A549 (cell line): ENCODE data around the gene TNFSF11. TPM values are rescaled to one million over a fixed set of nuclear protein-coding genes. Genes with fewer than 3 reads are reported as not detected.

Experiments
- ATAC-seq, 2 experiments: fragments of 200-7000 bp in 1 of 2; fragments of >200 bp in 1 of 2; cut with Nextera tagmentation in 1 of 2; cut with Tn5 transposase in 1 of 2; 3 replicates each; pipeline versions ENCODE4 v1.8.0 to v1.9.1; 2018 to 2020; ENCODE audit warnings: mild to moderate bottlenecking in 1 of 2, moderate library complexity in 1 of 2
- CTCF ChIA-PET: fragments of 300-600 bp; sonication (Branson Sonifier 250); formaldehyde crosslinking; extraction: SDS; loops from one replicate; lab custom pipeline; 2021; ENCODE audit warnings: antibody characterized with exemption, inconsistent platforms; lab: Yijun Ruan, JAX
- POLR2A ChIA-PET: fragments of 350-600 bp; formaldehyde crosslinking; extraction: SDS; loops from one replicate; lab custom pipeline; 2021; ENCODE audit warnings: antibody characterized with exemption, inconsistent platforms; lab: Yijun Ruan, JAX
- DNase-seq, 2 experiments: peaks; one replicate each; pipeline versions ENCODE4 v3.0.0 to v3.0.0-alpha.2; 2011 to 2016; ENCODE audit warnings: low read depth in 1 of 2, low spot score in 1 of 2
- FAIRE-seq: peaks from 2 replicates; lab custom pipeline; 2011; peaks lifted over from hg19 to GRCh38; lab: Jason Lieb, UNC
- H3K27ac ChIP-seq, 2 experiments: fragments of >200 bp; sonication (Bioruptor Twin); formaldehyde crosslinking; 3 replicates each; pipeline ENCODE4 v1.5.1; 2016 to 2017
- H3K4me1 ChIP-seq: fragments of >200 bp; sonication (Bioruptor Twin); formaldehyde crosslinking; 3 replicates; pipeline ENCODE4 v1.6.1; 2016
- H3K4me2 ChIP-seq: fragments of >200 bp; sonication (Bioruptor Twin); formaldehyde crosslinking; 3 replicates; pipeline ENCODE4 v1.6.1; 2016
- H3K4me3 ChIP-seq: fragments of >200 bp; sonication (Bioruptor Twin); formaldehyde crosslinking; 3 replicates; pipeline ENCODE4 v1.5.1; 2016
- H3K9me3 ChIP-seq: fragments of >200 bp; sonication (Bioruptor Twin); formaldehyde crosslinking; 3 replicates; pipeline ENCODE4 v1.6.1; 2016
- ATOH8 ChIP-seq: fragments of 250-450 bp; sonication (Bioruptor Pico); IDR thresholded peaks from 2 replicates; pipeline ENCODE4 v1.5.0; 2020; ENCODE audit warnings: low read depth, mild to moderate bottlenecking, moderate library complexity
- CBX8 ChIP-seq: fragments of 200-600 bp; sonication (generic); IDR thresholded peaks from 2 replicates; pipeline ENCODE4 v1.6.1; 2016
- CTCF ChIP-seq: fragments of >200 bp; sonication (Bioruptor Twin); formaldehyde crosslinking; IDR thresholded peaks from 3 replicates; pipeline ENCODE4 v1.5.1; 2016
- E2F6 ChIP-seq: IDR thresholded peaks from 2 replicates; pipeline ENCODE4 v1.6.1; 2012; ENCODE audit warnings: low read depth, borderline replicate concordance
- EHMT2 ChIP-seq: fragments of 200-600 bp; sonication (generic); IDR thresholded peaks from 2 replicates; pipeline ENCODE4 v1.6.1; 2016; ENCODE audit warnings: antibody characterized with exemption, low read depth, mild to moderate bottlenecking, moderate library complexity
- FOSB ChIP-seq: fragments of 250-450 bp; sonication (Bioruptor Pico); IDR thresholded peaks from 2 replicates; pipeline ENCODE4 v1.5.0; 2020; ENCODE audit warnings: mild to moderate bottlenecking, moderate library complexity
- FOSL2 ChIP-seq, 2 experiments: fragments of 450-650 bp in 1 of 2; fragments of >200 bp in 1 of 2; sonication (Bioruptor Twin) in 1 of 2; formaldehyde crosslinking; IDR thresholded peaks; 2 replicates each; pipeline versions ENCODE4 v1.5.0 to v1.6.1; 2016 to 2020; ENCODE audit warnings: mild to moderate bottlenecking in 1 of 2, moderate library complexity in 1 of 2
- HDAC2 ChIP-seq: fragments of 200-600 bp; sonication (generic); IDR thresholded peaks from 2 replicates; pipeline ENCODE4 v1.6.1; 2016
- HOXB13 ChIP-seq: fragments of 250-450 bp; sonication (Bioruptor Pico); IDR thresholded peaks from 2 replicates; pipeline ENCODE4 v1.5.0; 2020; ENCODE audit warnings: low read depth, mild to moderate bottlenecking, moderate library complexity
- HOXB5 ChIP-seq: fragments of 250-450 bp; sonication (Bioruptor Pico); IDR thresholded peaks from 2 replicates; pipeline ENCODE4 v1.5.0; 2020; ENCODE audit warnings: mild to moderate bottlenecking, moderate library complexity
- MAX ChIP-seq: IDR thresholded peaks from 2 replicates; pipeline ENCODE4 v1.6.1; 2012
- MAZ ChIP-seq: fragments of 150-350 bp; IDR thresholded peaks from 2 replicates; pipeline ENCODE4 v1.6.1; 2014; ENCODE audit warnings: antibody characterized with exemption, low read depth, low read length, borderline replicate concordance
- MYC ChIP-seq: IDR thresholded peaks from 2 replicates; pipeline ENCODE4 v1.6.1; 2012; ENCODE audit warnings: mild to moderate bottlenecking, inconsistent platforms, low read length, improper control_type of control experiment, borderline replicate concordance
- NPAS2 ChIP-seq: fragments of 250-450 bp; sonication (Bioruptor Pico); IDR thresholded peaks from 2 replicates; pipeline ENCODE4 v1.8.0; 2022; ENCODE audit warnings: mild to moderate bottlenecking, moderate library complexity, borderline replicate concordance
- NR3C1 ChIP-seq: fragments of >200 bp; sonication (Bioruptor Twin); formaldehyde crosslinking; IDR thresholded peaks from 3 replicates; pipeline ENCODE4 v1.6.1; 2017
- PBX3 ChIP-seq: IDR thresholded peaks from 2 replicates; pipeline ENCODE4 v1.6.1; 2012
- POLR2AphosphoS2 ChIP-seq: conservative IDR thresholded peaks from 2 replicates; pipeline ENCODE4 v1.6.1; 2012; ENCODE audit warnings: low read length, improper control_type of control experiment, inconsistent platforms
- RAD21 ChIP-seq, 2 experiments: fragments of >200 bp in 1 of 2; sonication (Bioruptor Twin) in 1 of 2; formaldehyde crosslinking in 1 of 2; IDR thresholded peaks in 1 of 2; conservative IDR thresholded peaks in 1 of 2; 2 replicates in 1 of 2; 3 replicates in 1 of 2; pipeline ENCODE4 v1.6.1; 2012 to 2018; ENCODE audit warnings: inconsistent platforms in 1 of 2
- RNF2 ChIP-seq: fragments of 200-600 bp; sonication (generic); IDR thresholded peaks from 2 replicates; pipeline ENCODE4 v1.6.1; 2016; ENCODE audit warnings: low read depth, mild to moderate bottlenecking, antibody characterized with exemption, moderate library complexity, borderline replicate concordance
- SMC3 ChIP-seq: fragments of >200 bp; sonication (Bioruptor Twin); formaldehyde crosslinking; IDR thresholded peaks from 3 replicates; pipeline ENCODE4 v1.6.1; 2018; ENCODE audit warnings: inconsistent platforms
- SREBF2 ChIP-seq: fragments of 450-650 bp; IDR thresholded peaks from 2 replicates; pipeline ENCODE4 v1.6.1; 2014; ENCODE audit warnings: mild to moderate bottlenecking, moderate library complexity
- TFCP2L1 ChIP-seq: fragments of 250-450 bp; sonication (Bioruptor Pico); IDR thresholded peaks from 2 replicates; pipeline ENCODE4 v1.5.0; 2021; ENCODE audit warnings: mild to moderate bottlenecking
- USF2 ChIP-seq: fragments of 450-650 bp; IDR thresholded peaks from 2 replicates; pipeline ENCODE4 v1.6.1; 2014; ENCODE audit warnings: antibody characterized with exemption
- ZNF302 ChIP-seq: fragments of 250-450 bp; sonication (Bioruptor Pico); IDR thresholded peaks from 2 replicates; pipeline ENCODE4 v1.9.0; 2021; ENCODE audit warnings: inconsistent platforms, mild to moderate bottlenecking, moderate library complexity
- ZSCAN20 ChIP-seq: fragments of 250-450 bp; sonication (Bioruptor Pico); IDR thresholded peaks from 2 replicates; pipeline ENCODE4 v1.8.0; 2022; ENCODE audit warnings: mild to moderate bottlenecking, moderate library complexity
- WGBS: methylation state at CpG from one replicate; pipeline ENCODE4 v1.1.6; 2017; ENCODE audit errors: missing lambda C conversion rate; 5-methylcytosine and 5-hydroxymethylcytosine counted together
- polyA plus RNA-seq, 4 experiments: library from polyadenylated mRNA; depleted of rRNA in 3 of 4; stranded (reverse); fragments of >200 nt; fragmentation: RNase III in 1 of 4; extraction: RNeasy Plus Mini Kit Qiagen cat#74134 plus additional on column Dnase treatment in 1 of 4; gene quantifications; 2 replicates in 3 of 4; 3 replicates in 1 of 4; pipeline ENCODE4 v1.2.3, GENCODE V29; 2011 to 2017

The TNFSF11 gene
- polyA plus RNA-seq, 2 of the 4 experiments (the other 2 are of a cell fraction) = not detected

- no peak for DNase-seq
- H3K27ac ChIP-seq = no peak overlapping the region
- H3K4me3 ChIP-seq = no peak overlapping the region
- POLR2A ChIA-PET = no interaction called here
- no peaks in the 10 kb centered on the region for H3K4me1 ChIP-seq
- TF ChIP-seq SMC3 = no peak
- no peak for TF ChIP-seq RAD21 (conservative IDR thresholded peaks at IDR 0.05 in 1 of 2, IDR thresholded peaks at IDR 0.05 in 1 of 2)
- no peak for TF ChIP-seq RNF2
- TF ChIP-seq FOSL2 (IDR thresholded peaks at IDR 0.05) = no peak
- no peak for TF ChIP-seq FOSL2 (CRISPR knock-in tag; IDR thresholded peaks at IDR 0.05)
- no peak for TF ChIP-seq HOXB13
- no peak for TF ChIP-seq CBX8
- no peak for TF ChIP-seq SREBF2
- no peak for TF ChIP-seq USF2
- no peak for TF ChIP-seq FOSB (CRISPR knock-in tag)
- TF ChIP-seq ZNF302 (CRISPR knock-in tag) = no peak
- no peak for TF ChIP-seq PBX3
- no peak for TF ChIP-seq MYC
- TF ChIP-seq TFCP2L1 (CRISPR knock-in tag) = no peak
- no peak for TF ChIP-seq ATOH8
- TF ChIP-seq CTCF = no peak
- no peak for TF ChIP-seq E2F6
- TF ChIP-seq, all 56 proteins: peak for 0
- no peak for FAIRE-seq
- Histone ChIP-seq H3K4me2 (no peak overlapping the region), H3K9me3 (no peaks in the 10 kb centered on the region)
- ATAC-seq = no peak
- CTCF ChIA-PET = no interaction called here
- WGBS = 14% methylated on average over 1 of the region's 1 CpG
Observed at GRCh38 chr13:42631181-42631580, 57.2 kb downstream of the TNFSF11 start.

- FAIRE-seq (no peak), ATAC-seq (no peak), DNase-seq (no peak)
- Histone ChIP-seq H3K4me1 (no peaks in the 10 kb centered on the region), H3K27ac (no peak overlapping the region), H3K9me3 (no peaks in the 10 kb centered on the region), H3K4me3 (no peak overlapping the region), H3K4me2 (no peak overlapping the region)
- POLR2A ChIA-PET = no interaction called here
- no peak for TF ChIP-seq ZSCAN20 (CRISPR knock-in tag)
- no peak for TF ChIP-seq POLR2AphosphoS2
- TF ChIP-seq EHMT2 = no peak
- TF ChIP-seq NR3C1 = no peak
- no peak for TF ChIP-seq NPAS2 (CRISPR knock-in tag)
- TF ChIP-seq HOXB5 (CRISPR knock-in tag) = no peak
- TF ChIP-seq HDAC2 = no peak
- TF ChIP-seq ATOH8 = no peak
- no peak for TF ChIP-seq MAX
- TF ChIP-seq MAZ = no peak
- CTCF ChIA-PET = no interaction called here
Observed at GRCh38 chr13:42633495-42633894, 59.5 kb downstream of the TNFSF11 start.
